VCaP (cell line): ENCODE data around the gene IPO13.
A peak's percentile ranks its signal among the peaks of the same experiment; 100 is the strongest.

Source experiments
- H3K27ac ChIP-seq: fragments of 450-650 bp; 2 replicates; pipeline ENCODE4 v1.5.1; 2017
- TF ChIP-seq, protein P1 (sequence below): fragments of 450-650 bp; conservative IDR thresholded peaks from 2 replicates; pipeline ENCODE4 v1.5.1; 2017; ENCODE audit warnings: mild to moderate bottlenecking, moderate library complexity

The IPO13 gene

GRCh38 chr1:43947874-43948437 lies 1.2 kb downstream of the IPO13 start:
- TF ChIP-seq, protein P1, sequence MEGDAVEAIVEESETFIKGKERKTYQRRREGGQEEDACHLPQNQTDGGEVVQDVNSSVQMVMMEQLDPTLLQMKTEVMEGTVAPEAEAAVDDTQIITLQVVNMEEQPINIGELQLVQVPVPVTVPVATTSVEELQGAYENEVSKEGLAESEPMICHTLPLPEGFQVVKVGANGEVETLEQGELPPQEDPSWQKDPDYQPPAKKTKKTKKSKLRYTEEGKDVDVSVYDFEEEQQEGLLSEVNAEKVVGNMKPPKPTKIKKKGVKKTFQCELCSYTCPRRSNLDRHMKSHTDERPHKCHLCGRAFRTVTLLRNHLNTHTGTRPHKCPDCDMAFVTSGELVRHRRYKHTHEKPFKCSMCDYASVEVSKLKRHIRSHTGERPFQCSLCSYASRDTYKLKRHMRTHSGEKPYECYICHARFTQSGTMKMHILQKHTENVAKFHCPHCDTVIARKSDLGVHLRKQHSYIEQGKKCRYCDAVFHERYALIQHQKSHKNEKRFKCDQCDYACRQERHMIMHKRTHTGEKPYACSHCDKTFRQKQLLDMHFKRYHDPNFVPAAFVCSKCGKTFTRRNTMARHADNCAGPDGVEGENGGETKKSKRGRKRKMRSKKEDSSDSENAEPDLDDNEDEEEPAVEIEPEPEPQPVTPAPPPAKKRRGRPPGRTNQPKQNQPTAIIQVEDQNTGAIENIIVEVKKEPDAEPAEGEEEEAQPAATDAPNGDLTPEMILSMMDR: no peak
- peak overlapping the region; percentile 96; the same call in 1 of the 2 replicates for H3K27ac ChIP-seq

DNA sequence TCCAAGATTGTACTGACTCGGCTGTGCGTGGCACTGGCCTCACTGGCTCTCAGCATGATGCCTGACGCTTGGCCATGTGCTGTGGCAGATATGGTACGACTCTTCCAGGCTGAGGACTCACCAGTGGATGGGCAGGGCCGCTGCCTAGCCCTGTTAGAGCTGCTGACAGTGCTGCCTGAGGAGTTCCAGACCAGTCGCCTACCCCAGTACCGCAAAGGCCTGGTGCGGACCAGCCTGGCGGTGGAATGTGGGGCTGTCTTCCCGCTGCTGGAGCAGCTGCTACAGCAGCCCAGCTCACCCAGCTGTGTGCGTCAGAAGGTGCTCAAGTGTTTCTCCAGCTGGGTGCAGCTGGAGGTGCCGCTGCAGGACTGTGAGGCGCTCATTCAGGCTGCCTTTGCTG lies 2.9 kb downstream of the IPO13 start:
- TF ChIP-seq, protein P1: no peak

GRCh38 chr1:43951021-43951985 lies 4.6 kb downstream of the IPO13 start:
- H3K27ac ChIP-seq: no peak overlapping the region
- TF ChIP-seq, protein P1: no peak

More for the DNA sequence above, 2.9 kb downstream of the IPO13 start:
- no peak overlapping the region for H3K27ac ChIP-seq

GRCh38 chr1:43952731-43953346 lies 6.1 kb downstream of the IPO13 start:
- TF ChIP-seq, protein P1: no peak
- no peak overlapping the region for H3K27ac ChIP-seq

GRCh38 chr1:43953361-43953760 lies 6.6 kb downstream of the IPO13 start:
- H3K27ac ChIP-seq: no peak overlapping the region
- TF ChIP-seq, protein P1: no peak

- TF ChIP-seq, protein P1: no peak
- no peak overlapping the region for H3K27ac ChIP-seq
Measured at GRCh38 chr1:43954036-43954435, 7.3 kb downstream of the IPO13 start.

DNA sequence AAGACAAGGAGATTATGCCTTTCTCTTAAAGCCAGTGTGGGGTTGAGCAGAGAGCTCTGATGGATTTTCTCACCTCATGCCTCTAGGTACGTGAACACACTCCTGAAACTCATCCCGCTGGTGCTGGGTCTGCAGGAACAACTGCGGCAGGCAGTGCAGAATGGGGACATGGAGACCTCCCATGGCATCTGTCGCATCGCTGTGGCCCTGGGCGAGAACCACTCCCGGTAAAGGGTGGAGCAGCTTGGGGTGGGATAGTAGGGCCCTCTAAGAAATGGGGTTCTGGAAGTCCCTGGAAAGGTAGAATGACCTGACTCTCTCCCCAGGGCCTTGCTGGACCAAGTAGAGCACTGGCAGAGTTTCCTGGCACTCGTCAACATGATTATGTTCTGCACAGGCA lies 9.5 kb downstream of the IPO13 start:
- H3K27ac ChIP-seq: no peak overlapping the region
- TF ChIP-seq, protein P1: no peak
